Astrocyte (in vitro differentiated cells and primary cell): ENCODE measurements around the gene IL18RAP.

Experiments
- EZH2 ChIP-seq: IDR thresholded peaks from 2 replicates; pipeline ENCODE4 v1.6.1; 2012; ENCODE audit warnings: mild to moderate bottlenecking, low read length, inconsistent platforms; ENCODE audit not compliant: insufficient read depth
- TF ChIP-seq, protein P1 (sequence below): IDR thresholded peaks from 2 replicates; pipeline ENCODE4 v1.5.1; 2011; ENCODE audit warnings: low read depth, mild to moderate bottlenecking, inconsistent platforms, low read length, moderate library complexity; ENCODE audit not compliant: insufficient read depth

DNA sequence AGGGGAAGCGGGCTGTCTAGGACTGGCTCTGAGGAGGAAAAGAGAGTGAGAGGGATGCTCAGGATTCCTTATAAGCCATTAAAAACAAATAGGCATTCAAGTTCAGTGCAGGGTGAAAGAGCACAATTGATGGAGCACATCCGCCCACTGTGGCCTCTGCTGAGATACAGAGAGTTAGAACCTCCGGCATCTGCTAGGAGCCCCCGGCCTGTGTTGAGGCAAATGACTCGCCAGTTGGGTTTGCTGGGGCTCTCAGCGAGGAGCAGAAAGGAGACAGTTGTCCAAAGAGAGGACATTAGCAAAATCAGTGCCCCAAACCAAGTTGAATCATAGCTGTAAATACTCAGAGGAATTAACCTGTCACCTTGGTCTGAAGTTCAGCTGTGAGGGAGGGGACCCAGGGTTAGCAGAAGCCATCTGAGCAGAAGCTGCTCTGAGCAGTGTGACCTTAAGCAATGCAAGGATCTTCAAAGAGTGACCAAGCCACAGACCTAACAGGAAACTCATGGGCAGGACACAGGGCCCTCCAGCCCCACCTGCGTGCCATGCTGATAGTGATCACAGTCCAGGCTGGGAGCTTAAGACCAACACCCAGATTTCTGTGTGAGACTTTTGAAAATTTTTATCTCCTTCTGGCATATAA lies 23.3 kb upstream of the IL18RAP start:
- TF ChIP-seq, protein P1, sequence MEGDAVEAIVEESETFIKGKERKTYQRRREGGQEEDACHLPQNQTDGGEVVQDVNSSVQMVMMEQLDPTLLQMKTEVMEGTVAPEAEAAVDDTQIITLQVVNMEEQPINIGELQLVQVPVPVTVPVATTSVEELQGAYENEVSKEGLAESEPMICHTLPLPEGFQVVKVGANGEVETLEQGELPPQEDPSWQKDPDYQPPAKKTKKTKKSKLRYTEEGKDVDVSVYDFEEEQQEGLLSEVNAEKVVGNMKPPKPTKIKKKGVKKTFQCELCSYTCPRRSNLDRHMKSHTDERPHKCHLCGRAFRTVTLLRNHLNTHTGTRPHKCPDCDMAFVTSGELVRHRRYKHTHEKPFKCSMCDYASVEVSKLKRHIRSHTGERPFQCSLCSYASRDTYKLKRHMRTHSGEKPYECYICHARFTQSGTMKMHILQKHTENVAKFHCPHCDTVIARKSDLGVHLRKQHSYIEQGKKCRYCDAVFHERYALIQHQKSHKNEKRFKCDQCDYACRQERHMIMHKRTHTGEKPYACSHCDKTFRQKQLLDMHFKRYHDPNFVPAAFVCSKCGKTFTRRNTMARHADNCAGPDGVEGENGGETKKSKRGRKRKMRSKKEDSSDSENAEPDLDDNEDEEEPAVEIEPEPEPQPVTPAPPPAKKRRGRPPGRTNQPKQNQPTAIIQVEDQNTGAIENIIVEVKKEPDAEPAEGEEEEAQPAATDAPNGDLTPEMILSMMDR, result no peak
- no peak for TF ChIP-seq EZH2
